ENCODE results near the gene ITFG1. TPM values are rescaled to one million over a fixed set of nuclear protein-coding genes. Genes with fewer than 3 reads are reported as not detected.
"Not testable (repeated sequence)": the region's sequence is repeated elsewhere in the genome, so short reads cannot be mapped to it uniquely, and the experiment has no call there.

Gene ITFG1
- total RNA-seq, 6 experiments from 2014 or later: 29.9 to 43.8 (median 39.2) TPM

DNA sequence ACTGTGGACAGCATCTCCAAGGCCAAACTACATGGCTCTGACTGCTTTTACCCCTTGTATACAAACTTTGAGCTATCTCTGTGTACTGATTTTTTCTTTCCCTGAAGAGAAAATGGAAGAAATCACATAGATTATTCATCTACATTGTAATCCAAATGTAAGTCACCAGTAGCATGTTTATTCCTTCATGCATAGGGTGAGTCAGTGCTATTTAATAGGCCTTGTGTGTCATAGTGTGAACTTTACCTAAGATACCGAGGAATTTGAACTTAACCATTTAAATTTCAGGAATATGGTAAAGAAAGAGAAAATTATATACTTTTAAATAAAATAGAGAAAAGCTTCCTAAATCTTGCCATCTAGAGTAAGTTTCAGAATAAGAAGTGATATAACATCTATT is 16.8 kb upstream of the ITFG1 start:
- Histone ChIP-seq H3K4me3 (no peak overlapping the region), H3K27ac (no peak overlapping the region), H3K4me1 (peaks cover 0 to 6% (median 0%) of the 10 kb centered on the region in 4 donors), H3K36me3 (no peaks in the 10 kb centered on the region), H3K9me3 (no peaks in the 10 kb centered on the region), H3K27me3 (no peaks in the 10 kb centered on the region)
- 87% methylated on average over 1 of the region's 1 CpG for WGBS (ENCODE audit: insufficient coverage, low coverage, low lambda C conversion rate, missing lambda C conversion rate)
- ATAC-seq (no peak), DNase-seq (no peak)
- TF ChIP-seq CTCF (IDR thresholded peaks at IDR 0.05) (no peak), POLR2A (IDR thresholded peaks at IDR 0.05) (no peak)
- intact Hi-C loops (cut with DNase I): no loop called here

DNA sequence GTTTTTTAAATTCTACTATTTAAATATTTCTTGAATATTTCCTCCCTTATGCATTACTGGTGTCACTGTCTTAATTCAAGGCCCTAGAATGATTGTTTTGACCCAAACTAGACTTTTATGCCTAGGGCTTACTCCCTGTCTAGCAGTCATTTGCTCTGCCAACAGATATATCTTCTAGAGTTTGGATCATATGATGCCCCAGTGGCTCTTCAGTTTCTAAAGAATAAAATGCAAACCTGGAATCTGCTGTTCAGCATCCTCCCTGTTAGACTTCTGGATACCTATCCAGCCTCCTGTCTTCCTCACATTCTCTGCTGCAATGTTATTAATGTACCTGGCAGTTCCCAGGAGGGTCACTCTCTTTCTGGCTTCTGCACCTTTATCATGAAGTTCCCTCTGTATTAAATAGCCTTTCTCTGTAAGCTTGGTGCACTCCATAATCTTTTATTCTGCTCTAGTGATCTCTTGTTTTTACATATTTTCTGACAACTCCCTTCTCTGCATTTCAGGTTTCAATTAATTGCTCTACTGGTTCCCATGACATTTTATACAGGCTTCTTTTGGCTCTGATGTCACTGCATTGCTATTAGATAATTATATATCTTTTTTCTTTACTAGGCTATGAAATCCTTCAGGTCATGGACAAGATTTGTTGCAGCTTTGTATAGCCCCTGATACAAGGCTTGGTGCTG is 15.9 kb upstream of the ITFG1 start:
- Histone ChIP-seq H3K27ac (no peak overlapping the region), H3K9me3 (no peaks in the 10 kb centered on the region), H3K4me1 (peaks cover 0 to 6% (median 0%) of the 10 kb centered on the region in 4 donors), H3K36me3 (no peaks in the 10 kb centered on the region), H3K4me3 (no peak overlapping the region), H3K27me3 (no peaks in the 10 kb centered on the region)
- no peak for TF ChIP-seq POLR2A (IDR thresholded peaks at IDR 0.05)
- no peak for TF ChIP-seq CTCF (IDR thresholded peaks at IDR 0.05)
- intact Hi-C loops (cut with DNase I): no loop called here
- no peak for DNase-seq
- no peak for ATAC-seq

DNA sequence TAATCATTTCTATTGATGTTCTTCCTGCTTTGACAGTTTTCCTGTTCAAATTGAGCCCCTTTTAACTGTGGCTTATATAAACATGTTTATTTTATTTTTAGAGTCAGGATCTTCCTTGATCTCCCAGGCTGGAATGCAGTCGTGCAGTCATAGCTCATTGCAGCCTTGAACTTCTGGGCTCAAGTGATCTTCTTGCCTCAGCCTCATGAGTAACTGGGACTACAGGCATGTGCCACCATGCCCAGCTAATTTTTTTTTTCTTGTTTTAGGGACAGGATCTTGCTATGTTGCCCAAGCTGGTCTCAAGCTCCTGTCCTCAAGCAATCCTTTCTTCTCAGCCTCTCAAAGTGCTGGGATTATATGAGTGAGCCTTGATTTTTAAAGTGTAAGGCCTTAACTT is 14.9 kb upstream of the ITFG1 start:
- no peaks in the 10 kb centered on the region for H3K4me1 ChIP-seq
- DNase-seq (no peak), ATAC-seq (peak in 3 of 4 donors; percentile 34 to 47 (median 42))
- TF ChIP-seq POLR2A (IDR thresholded peaks at IDR 0.05) (no peak), CTCF (IDR thresholded peaks at IDR 0.05) (no peak)
- no peaks in the 10 kb centered on the region for H3K9me3 ChIP-seq
- WGBS (ENCODE audit: insufficient coverage, low coverage, low lambda C conversion rate, missing lambda C conversion rate): 29% methylated on average over 1 of the region's 1 CpG
- intact Hi-C loops (cut with DNase I): no loop called here
- no peaks in the 10 kb centered on the region for H3K27me3 ChIP-seq
- no peak overlapping the region for H3K27ac ChIP-seq
- H3K36me3 ChIP-seq: no peaks in the 10 kb centered on the region
- no peak overlapping the region for H3K4me3 ChIP-seq

- no peak for ATAC-seq
- Histone ChIP-seq H3K27ac (no peak overlapping the region), H3K4me1 (no peaks in the 10 kb centered on the region), H3K4me3 (no peak overlapping the region), H3K27me3 (no peaks in the 10 kb centered on the region), H3K9me3 (no peaks in the 10 kb centered on the region), H3K36me3 (no peaks in the 10 kb centered on the region)
- intact Hi-C loops (cut with DNase I): no loop called here
- no peak for DNase-seq
- TF ChIP-seq POLR2A (IDR thresholded peaks at IDR 0.05) (no peak), CTCF (IDR thresholded peaks at IDR 0.05) (no peak)
- whole genome bisulfite sequencing (ENCODE audit: insufficient coverage, low coverage, low lambda C conversion rate, missing lambda C conversion rate): 54% methylated on average over 3 of the region's 3 CpGs
Observed at GRCh38 chr16:47473792-47474191, 12.9 kb upstream of the ITFG1 start.

DNA sequence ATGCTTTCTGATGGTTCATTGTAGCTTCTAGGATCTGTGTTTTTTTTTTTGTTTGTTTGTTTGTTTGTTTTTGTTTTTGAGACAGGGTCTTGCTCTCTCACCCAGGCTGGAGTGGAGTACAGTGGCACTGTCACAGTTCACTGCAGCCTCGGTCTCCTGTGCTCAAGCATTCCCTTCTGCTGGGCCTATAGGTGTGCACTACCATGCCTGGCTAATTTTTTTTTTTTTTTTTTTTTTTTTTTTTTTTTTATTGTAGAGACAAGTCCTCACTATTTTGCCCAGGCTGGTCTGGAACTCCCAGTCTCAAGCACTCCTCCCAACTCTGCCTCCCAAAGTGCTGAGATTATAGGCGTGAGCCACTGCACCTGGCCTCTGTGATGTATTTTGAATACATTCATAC is 12.1 kb upstream of the ITFG1 start:
- ATAC-seq; H3K27me3 ChIP-seq; H3K4me3 ChIP-seq; H3K27ac ChIP-seq; H3K36me3 ChIP-seq; H3K4me1 ChIP-seq; DNase-seq; H3K9me3 ChIP-seq; intact Hi-C loops (cut with DNase I): not testable (repeated sequence)
- WGBS (ENCODE audit: insufficient coverage, low coverage, low lambda C conversion rate, missing lambda C conversion rate): 100% methylated on average over 1 of the region's 2 CpGs

Data from right lobe of liver (tissue), 6 donors.